Progenitor cell of endocrine pancreas (in vitro differentiated cells): Measurements from ENCODE around the gene PTPRT. TPM values are rescaled to one million over a fixed set of nuclear protein-coding genes. Genes with fewer than 3 reads are reported as not detected.
"Not testable (repeated sequence)": the region's sequence is repeated elsewhere in the genome, so short reads cannot be mapped to it uniquely, and the experiment has no call there.

Source experiments
- DNase-seq: peaks from one replicate; pipeline ENCODE4 v3.0.0; 2021; ENCODE audit warnings: low spot score; ENCODE audit not compliant: unreplicated experiment
- H3K27ac Mint-ChIP-seq: 2 replicates; pipeline ENCODE4 v1.8.0; 2021; ENCODE audit warnings: mild to moderate bottlenecking, moderate library complexity, mixed read lengths
- H3K27me3 Mint-ChIP-seq: 2 replicates; pipeline ENCODE4 v1.8.0; 2021; ENCODE audit warnings: mixed read lengths
- H3K36me3 Mint-ChIP-seq: 2 replicates; pipeline ENCODE4 v1.8.0; 2022; ENCODE audit warnings: mixed read lengths; ENCODE audit not compliant: insufficient read depth
- H3K4me1 Mint-ChIP-seq: 2 replicates; pipeline ENCODE4 v1.8.0; 2021; ENCODE audit warnings: low read depth, mixed read lengths
- H3K4me3 Mint-ChIP-seq: 2 replicates; pipeline ENCODE4 v1.8.0; 2021; ENCODE audit warnings: low read depth, mild to moderate bottlenecking, moderate library complexity, mixed read lengths
- H3K9me3 Mint-ChIP-seq: 2 replicates; pipeline ENCODE4 v1.8.0; 2021; ENCODE audit warnings: low read depth, mixed read lengths
- total RNA-seq: library from RNA; stranded (reverse); gene quantifications from 2 replicates; pipeline ENCODE4 v1.2.1, GENCODE V29; 2021
- TF ChIP-seq, protein P1 (sequence below): fragments of 200-600 bp; sonication (generic); IDR thresholded peaks from one replicate; pipeline ENCODE4 v1.5.0; 2021; ENCODE audit warnings: antibody characterized with exemption, mild to moderate bottlenecking; ENCODE audit not compliant: unreplicated experiment

Gene PTPRT
- total RNA-seq, 1 donor from 2014 or later = 65.9 TPM

DNA sequence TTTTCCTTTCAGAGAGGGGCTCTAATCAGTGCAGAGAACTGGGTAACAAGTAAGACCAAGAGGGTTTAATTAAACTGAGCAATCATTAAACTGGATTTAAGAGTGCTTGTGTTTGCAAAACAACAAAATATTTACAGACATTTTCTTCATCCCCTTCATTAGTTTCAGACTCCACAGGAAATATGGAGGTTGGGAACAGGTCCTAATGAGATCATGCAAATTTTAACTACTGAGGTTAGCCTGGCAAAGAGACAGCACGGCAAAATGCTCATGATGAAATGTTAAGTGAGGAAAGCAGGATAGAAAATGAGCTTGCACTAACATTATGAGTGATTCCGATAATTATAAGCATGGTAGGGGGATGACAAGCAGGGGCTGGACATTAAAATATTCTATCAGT is 268.9 kb downstream of the PTPRT start:
- peaks cover 4% of the 10 kb centered on the region for H3K4me1 Mint-ChIP-seq
- no peak overlapping the region for H3K27ac Mint-ChIP-seq
- TF ChIP-seq, protein P1, sequence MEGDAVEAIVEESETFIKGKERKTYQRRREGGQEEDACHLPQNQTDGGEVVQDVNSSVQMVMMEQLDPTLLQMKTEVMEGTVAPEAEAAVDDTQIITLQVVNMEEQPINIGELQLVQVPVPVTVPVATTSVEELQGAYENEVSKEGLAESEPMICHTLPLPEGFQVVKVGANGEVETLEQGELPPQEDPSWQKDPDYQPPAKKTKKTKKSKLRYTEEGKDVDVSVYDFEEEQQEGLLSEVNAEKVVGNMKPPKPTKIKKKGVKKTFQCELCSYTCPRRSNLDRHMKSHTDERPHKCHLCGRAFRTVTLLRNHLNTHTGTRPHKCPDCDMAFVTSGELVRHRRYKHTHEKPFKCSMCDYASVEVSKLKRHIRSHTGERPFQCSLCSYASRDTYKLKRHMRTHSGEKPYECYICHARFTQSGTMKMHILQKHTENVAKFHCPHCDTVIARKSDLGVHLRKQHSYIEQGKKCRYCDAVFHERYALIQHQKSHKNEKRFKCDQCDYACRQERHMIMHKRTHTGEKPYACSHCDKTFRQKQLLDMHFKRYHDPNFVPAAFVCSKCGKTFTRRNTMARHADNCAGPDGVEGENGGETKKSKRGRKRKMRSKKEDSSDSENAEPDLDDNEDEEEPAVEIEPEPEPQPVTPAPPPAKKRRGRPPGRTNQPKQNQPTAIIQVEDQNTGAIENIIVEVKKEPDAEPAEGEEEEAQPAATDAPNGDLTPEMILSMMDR = no peak
- peaks cover 18% of the 10 kb centered on the region for H3K9me3 Mint-ChIP-seq
- H3K4me3 Mint-ChIP-seq = no peak overlapping the region
- DNase-seq = no peak
- peaks cover 13% of the 10 kb centered on the region for H3K36me3 Mint-ChIP-seq
- H3K27me3 Mint-ChIP-seq = no peaks in the 10 kb centered on the region

DNA sequence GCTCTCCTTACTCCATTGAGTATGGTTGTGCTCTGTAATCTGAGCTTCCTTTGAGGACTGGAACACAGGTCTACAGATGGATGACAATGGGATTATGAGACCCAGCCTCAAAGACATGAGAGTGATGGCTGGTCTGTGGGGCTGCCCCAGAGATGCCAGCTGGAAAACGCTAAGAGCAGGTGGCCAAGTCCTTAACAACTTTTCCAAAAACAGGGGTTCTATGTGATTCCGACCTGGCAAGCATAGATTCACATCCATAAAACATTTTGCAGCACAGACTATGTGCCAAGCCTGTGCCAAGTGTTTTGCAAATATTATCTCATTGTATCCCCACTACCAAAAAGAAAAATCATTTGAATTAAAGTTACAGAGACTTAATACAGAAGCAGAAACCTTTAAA is 270.4 kb downstream of the PTPRT start:
- TF ChIP-seq, protein P1 = no peak
- H3K27me3 Mint-ChIP-seq = no peaks in the 10 kb centered on the region
- peaks cover 18% of the 10 kb centered on the region for H3K9me3 Mint-ChIP-seq
- no peak overlapping the region for H3K27ac Mint-ChIP-seq
- peaks cover 13% of the 10 kb centered on the region for H3K36me3 Mint-ChIP-seq
- DNase-seq = no peak
- no peak overlapping the region for H3K4me3 Mint-ChIP-seq
- H3K4me1 Mint-ChIP-seq = peaks cover 6% of the 10 kb centered on the region

DNA sequence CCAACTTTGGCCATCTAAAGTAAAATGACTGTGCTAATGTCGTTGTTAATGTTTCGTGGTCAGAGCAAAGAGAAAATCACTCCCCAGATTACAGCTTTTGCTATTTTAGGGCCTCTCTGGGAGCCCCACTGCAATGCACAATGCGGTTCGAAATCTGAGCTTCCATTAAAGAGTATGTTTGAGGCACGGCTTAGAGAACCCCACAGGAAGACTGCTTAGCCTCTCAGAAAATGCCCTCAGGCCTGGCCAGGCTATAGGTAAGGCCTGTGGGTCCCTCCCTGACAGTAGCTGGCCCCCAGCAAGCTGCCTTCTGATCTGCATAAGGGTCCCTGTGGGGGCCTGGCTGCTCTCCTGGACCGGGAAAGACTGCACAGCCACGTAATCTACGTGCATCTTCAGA is 274.6 kb downstream of the PTPRT start:
- TF ChIP-seq, protein P1 = no peak
- DNase-seq = no peak
- Mint-ChIP-seq H3K9me3 (peaks cover 18% of the 10 kb centered on the region), H3K27ac (peak overlapping the region; percentile 34), H3K36me3 (peaks cover 13% of the 10 kb centered on the region), H3K4me3 (no peak overlapping the region), H3K4me1 (peaks cover 15% of the 10 kb centered on the region), H3K27me3 (no peaks in the 10 kb centered on the region)

DNA sequence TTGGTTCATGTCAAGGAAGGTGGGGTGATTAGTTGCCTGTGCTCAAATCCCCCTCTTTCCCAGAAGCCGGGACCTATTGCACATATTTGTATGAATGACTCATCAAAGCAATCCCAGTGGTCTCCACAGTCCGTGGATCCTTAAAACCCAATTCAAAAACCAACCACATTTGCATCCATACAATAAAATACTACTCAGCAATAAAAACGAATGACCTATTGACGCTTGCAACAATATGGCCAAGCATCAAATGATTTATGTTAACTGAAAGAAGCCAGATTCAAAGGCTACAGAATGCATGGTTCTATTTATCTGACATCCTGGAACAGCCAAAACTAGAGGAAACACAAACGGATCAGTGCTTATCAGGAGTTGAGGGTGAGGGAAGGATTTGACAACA is 275.4 kb downstream of the PTPRT start:
- DNase-seq = no peak
- Mint-ChIP-seq H3K27me3 (no peaks in the 10 kb centered on the region), H3K9me3 (peaks cover 14% of the 10 kb centered on the region), H3K36me3 (peaks cover 11% of the 10 kb centered on the region), H3K4me1 (peaks cover 15% of the 10 kb centered on the region), H3K27ac (no peak overlapping the region), H3K4me3 (no peak overlapping the region)
- TF ChIP-seq, protein P1 = no peak

DNA sequence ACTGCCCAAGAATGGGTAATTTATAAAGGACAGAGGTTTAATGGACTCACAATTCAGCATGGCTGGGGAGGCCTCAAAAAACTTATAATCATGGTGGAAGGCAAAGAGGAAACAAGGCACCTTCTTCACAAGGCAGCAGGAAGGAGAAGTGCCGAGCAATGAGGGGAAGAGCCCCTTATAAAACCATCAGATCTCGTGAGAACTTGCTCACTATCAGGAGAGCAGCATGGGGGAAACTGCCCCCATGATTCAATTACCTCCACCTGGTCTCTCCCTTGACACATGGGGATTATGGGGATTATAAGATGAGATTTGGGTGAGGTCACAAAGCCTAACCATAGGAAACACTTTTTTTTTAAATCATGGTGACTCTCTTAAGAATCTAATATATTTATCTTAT is 278.9 kb downstream of the PTPRT start:
- H3K4me3 Mint-ChIP-seq, H3K9me3 Mint-ChIP-seq, DNase-seq, H3K27me3 Mint-ChIP-seq, H3K27ac Mint-ChIP-seq, H3K36me3 Mint-ChIP-seq: not testable (repeated sequence)
- peaks cover 15% of the 10 kb centered on the region for H3K4me1 Mint-ChIP-seq

DNA sequence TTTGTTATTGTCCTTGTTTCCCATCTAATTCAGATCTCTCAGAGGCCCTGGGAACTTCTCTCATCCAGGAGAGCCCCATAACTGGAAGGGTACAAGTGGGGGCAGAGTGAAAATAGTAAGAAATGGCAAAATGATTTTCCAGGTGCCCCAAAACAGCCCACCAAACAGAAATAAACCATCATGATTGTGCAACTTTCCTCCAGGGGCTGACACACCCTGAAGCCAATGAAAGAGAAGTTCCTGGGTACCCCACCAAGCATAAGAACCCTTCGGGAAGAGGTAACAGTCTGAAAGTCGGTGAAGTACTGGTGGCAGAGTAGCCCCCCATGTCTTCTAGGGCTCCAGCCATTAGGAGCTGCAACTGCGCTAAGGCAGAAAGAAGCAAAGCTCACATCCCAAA is 282.0 kb downstream of the PTPRT start:
- H3K36me3 Mint-ChIP-seq = peaks cover 2% of the 10 kb centered on the region
- no peaks in the 10 kb centered on the region for H3K9me3 Mint-ChIP-seq
- H3K27ac Mint-ChIP-seq = no peak overlapping the region
- TF ChIP-seq, protein P1 = no peak
- peaks cover 1% of the 10 kb centered on the region for H3K4me1 Mint-ChIP-seq
- no peak overlapping the region for H3K4me3 Mint-ChIP-seq
- no peak for DNase-seq
- H3K27me3 Mint-ChIP-seq = no peaks in the 10 kb centered on the region
